Dedifferentiated amniotic fluid mesenchymal stem cell (primary cell): ENCODE measurements around the gene NTPCR.

ENCODE experiments used
- DNase-seq: peaks from one replicate; pipeline ENCODE4 v3.0.0-alpha.2; 2016; ENCODE audit errors: extremely low spot score

Gene NTPCR

DNA sequence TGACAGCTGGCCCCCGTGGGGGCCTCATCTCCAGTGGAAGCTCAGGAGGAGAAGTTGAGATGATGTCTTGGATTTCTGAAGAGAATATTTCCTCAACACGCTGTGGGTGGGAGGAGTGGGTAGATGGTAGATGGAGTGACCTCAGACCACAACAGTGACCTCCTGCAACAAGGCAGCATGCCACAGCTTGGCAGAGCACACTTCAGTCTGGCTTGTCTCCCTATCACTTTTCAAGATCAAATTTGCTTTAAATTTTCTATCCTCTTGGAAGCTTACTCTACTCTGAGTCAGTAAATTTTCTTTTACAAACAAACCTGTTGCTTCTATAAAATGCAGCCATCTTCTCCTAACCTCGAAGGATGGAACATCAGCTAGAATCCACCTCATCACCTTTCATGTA, 59.7 kb downstream of the NTPCR start:
- no peak for DNase-seq

- DNase-seq = no peak
Observed at GRCh38 chr1:233012021-233012420, 61.6 kb downstream of the NTPCR start.

- DNase-seq = no peak
Observed at GRCh38 chr1:233015965-233016364, 65.6 kb downstream of the NTPCR start.

DNA sequence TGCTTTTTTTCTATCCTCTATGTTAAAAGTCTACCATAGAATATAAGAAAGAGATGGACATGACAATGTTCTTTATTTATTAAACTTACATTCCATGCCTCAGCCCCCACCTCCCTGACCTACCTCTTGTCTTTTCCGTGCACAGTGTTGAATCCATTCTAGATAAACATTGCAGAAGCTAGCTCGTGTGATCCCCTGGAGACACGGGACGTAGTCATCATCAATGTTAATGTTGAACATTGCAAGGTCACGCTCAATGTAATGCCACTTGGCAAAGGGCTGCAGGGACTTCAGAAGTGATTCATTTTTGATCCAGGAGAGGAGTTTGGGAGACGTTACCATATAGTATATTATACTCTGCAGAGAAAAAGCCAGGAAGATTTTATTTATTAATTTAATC, 66.4 kb downstream of the NTPCR start:
- no peak for DNase-seq

DNA sequence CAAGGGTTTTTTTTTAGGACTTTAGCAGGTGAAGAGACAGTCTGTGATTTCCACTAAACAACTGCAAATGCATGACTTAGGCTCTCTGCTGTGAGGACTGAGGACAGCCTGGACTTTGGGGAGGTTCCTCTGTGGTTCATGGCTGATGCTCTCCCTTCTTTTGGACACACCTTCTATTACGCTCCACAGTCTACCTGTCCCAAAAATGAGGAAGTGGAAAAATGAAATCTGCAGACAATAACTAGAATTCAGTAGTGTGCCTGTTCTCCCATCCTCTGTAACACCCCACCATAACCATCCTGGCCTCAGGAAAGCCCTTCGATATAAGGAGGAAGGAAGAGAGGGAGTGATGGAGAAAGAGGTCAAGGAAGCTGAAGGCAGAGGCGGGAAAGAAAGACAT, 68.7 kb downstream of the NTPCR start:
- DNase-seq = no peak

DNA sequence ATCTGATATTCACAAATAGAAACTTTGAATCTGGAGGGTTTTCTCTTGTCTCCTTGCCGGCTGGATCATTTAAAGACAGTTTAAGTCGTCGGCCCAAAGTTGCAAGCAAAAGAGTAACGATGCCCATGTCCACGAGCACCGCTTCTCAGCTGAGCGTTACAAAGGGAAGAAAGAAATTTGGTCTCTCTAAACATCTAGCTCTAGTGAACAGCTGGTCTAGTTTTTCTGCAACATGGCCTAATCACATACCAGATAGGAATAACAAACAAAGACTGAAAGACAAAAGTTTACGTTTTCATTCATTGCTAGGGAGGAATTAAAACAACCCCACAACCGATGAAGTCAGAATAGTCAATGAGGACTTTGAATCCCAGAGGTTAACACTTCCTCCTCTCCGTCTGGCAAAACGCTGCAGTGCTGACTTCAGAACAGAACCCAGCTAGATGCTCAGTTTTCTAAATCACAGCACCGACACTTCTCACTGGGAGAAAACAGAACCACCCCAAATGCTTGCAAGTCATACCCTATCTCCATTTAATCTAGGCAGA, 69.4 kb downstream of the NTPCR start:
- DNase-seq = no peak

DNA sequence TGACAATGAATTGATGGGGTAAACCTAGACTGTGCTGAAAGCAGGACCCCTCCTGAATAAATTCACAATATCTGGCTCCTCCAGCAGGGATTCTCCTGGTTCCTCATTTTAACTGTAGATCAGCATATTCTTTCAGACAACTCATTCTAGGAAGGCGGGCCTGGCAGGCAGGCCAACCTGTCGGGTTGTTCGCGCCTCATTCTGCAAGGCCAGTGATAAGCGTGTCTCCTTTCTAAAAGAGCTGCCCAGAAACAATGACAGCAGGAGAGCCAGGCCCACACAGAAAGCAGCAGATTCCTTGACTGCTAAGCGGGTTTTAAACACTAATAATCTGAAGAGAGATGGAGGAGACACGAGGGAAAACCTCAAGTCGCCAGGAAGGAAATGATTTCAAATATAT, 70.0 kb downstream of the NTPCR start:
- no peak for DNase-seq

- no peak for DNase-seq
Observed at GRCh38 chr1:233022246-233022645, 71.8 kb downstream of the NTPCR start.

GRCh38 chr1:233024199-233024598, 73.8 kb downstream of the NTPCR start:
- DNase-seq = no peak

GRCh38 chr1:233025157-233025556, 74.7 kb downstream of the NTPCR start:
- DNase-seq = no peak

GRCh38 chr1:233025567-233025966, 75.2 kb downstream of the NTPCR start:
- DNase-seq = no peak

DNA sequence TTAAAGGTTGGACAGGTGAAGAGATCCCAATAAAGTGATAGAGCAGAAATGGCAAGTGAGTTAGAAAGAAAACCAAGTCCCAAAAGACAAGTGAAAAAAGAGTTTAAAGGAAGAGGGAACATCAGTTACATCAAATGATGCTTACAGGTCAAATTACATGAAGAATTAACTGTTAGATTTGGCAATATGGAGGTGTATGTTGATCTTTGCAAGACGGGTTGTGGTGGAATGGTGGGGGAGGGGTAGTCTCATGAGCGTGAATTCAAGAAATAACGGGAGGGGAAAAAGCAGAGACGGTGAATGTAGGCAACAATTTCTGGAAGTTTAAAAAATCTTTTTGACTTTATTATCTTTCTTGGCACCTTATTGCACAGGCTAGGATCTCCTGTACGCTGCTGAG, 76.6 kb downstream of the NTPCR start:
- DNase-seq = no peak

DNA sequence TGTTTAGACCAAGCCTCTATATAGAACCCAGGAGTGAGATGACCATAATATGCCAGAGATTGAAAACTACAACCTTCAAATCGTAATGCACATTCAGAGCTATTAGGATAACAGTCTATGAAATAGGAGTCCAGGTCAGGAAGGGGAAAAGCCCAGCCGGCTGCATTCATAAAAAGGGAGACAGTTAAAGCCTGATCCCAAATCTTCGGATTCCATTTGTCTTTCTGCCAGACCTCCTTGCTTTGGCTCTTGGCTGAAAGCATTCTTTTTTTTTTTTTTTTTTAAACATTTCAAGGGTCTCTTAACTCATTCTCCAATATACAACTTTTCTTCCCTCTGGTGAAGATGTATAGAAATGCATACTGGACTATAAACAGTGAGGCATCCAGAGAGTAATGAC, 81.1 kb downstream of the NTPCR start:
- DNase-seq = no peak

DNA sequence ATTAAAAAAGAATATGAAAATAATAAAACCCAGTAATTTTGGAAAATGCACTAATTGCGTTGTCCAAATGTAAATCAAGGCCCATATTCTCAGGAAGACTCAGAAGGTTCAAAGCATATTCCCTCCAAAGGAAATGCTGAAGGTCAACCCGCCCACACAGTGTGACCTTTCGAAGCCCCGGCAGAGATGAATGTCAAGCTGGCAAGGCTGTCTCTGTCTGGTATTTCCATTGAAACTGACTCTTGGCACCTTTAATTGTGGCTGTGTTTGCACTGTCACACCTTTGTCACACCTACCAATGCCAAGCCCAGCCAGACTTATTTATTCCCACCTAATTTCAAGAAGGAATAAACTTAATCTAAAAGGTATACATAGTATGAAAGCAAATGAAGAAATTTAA, 82.5 kb downstream of the NTPCR start:
- no peak for DNase-seq

DNA sequence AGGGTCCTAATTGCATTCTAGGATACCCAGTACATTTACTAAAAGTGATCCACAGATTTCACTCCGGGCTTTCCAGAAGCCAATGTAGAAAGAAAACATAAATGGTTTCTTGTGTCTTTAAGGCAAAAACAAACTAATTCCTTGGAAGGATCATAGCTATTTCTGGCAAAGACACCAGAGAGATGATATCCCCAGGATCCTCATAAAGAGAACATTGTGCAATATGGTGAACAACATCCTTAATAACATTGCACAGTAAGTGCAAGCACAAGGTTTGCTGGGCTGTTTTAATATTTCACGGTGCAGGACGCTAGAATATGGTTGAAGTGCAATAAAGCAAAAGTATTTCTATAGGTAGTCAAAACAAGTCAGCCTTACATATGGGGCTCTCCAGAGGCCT, 83.0 kb downstream of the NTPCR start:
- DNase-seq = no peak
